A673 (cell line): ENCODE results near the gene FAM229B. TPM values are rescaled to one million over a fixed set of nuclear protein-coding genes. Genes with fewer than 3 reads are reported as not detected.
"Not testable (repeated sequence)": the region's sequence is repeated elsewhere in the genome, so short reads cannot be mapped to it uniquely, and the experiment has no call there.

Source experiments
- BruUV-seq: library from RNA; stranded (reverse); fragments of 400-500 nt; replicated peaks from 2 replicates; lab custom pipeline; 2021; lab: Mats Ljungman, UMichigan
- CTCF ChIA-PET: fragments of 300-600 bp; sonication (Branson Sonifier 250); formaldehyde crosslinking; loops from one replicate; lab custom pipeline; 2022; ENCODE audit warnings: antibody characterized with exemption; lab: Charles Lee
- POLR2A ChIA-PET: fragments of 300-600 bp; sonication (Branson Sonifier 250); formaldehyde crosslinking; loops from one replicate; lab custom pipeline; 2022; ENCODE audit warnings: antibody characterized with exemption; ENCODE audit not compliant: low non-redundant PET; lab: Charles Lee
- DNase-seq: peaks from one replicate; pipeline ENCODE4 v3.0.0-alpha.2; 2015; ENCODE audit warnings: low spot score
- H3K27ac ChIP-seq: fragments of 200-600 bp; sonication (generic); 2 replicates; pipeline ENCODE4 v1.5.1; 2016; ENCODE audit warnings: mixed run types, low read depth, mild to moderate bottlenecking, mixed read lengths, antibody characterized with exemption, low read length; ENCODE audit not compliant: poor library complexity, severe bottlenecking
- H3K27me3 ChIP-seq: fragments of 200-600 bp; sonication (generic); replicated peaks from 2 replicates; pipeline ENCODE4 v1.6.1; 2017; ENCODE audit warnings: mixed run types, low read depth, mild to moderate bottlenecking, mixed read lengths, antibody characterized with exemption, low read length; ENCODE audit not compliant: insufficient read depth, poor library complexity
- H3K36me3 ChIP-seq: fragments of 200-600 bp; sonication (generic); 2 replicates; pipeline ENCODE4 v1.6.1; 2016; ENCODE audit warnings: mixed run types, mild to moderate bottlenecking, mixed read lengths, antibody characterized with exemption, low read length; ENCODE audit not compliant: insufficient read depth, poor library complexity, severe bottlenecking
- H3K4me1 ChIP-seq: fragments of 200-600 bp; sonication (generic); 2 replicates; pipeline ENCODE4 v1.6.1; 2017; ENCODE audit warnings: mixed run types, mild to moderate bottlenecking, mixed read lengths, antibody characterized with exemption, low read length; ENCODE audit not compliant: insufficient read depth, poor library complexity, severe bottlenecking
- H3K4me3 ChIP-seq: fragments of 200-600 bp; sonication (generic); 2 replicates; pipeline ENCODE4 v1.5.1; 2016; ENCODE audit warnings: low read depth, mixed run types, mild to moderate bottlenecking, mixed read lengths, low read length; ENCODE audit not compliant: poor library complexity, severe bottlenecking
- H3K9me3 ChIP-seq: fragments of 200-600 bp; sonication (generic); 2 replicates; pipeline ENCODE4 v1.6.1; 2016; ENCODE audit warnings: mixed run types, low read depth, mild to moderate bottlenecking, mixed read lengths, antibody characterized with exemption, low read length; ENCODE audit not compliant: poor library complexity, severe bottlenecking
- EZH2 ChIP-seq: fragments of 200-600 bp; sonication (generic); IDR thresholded peaks from 2 replicates; pipeline ENCODE4 v1.6.1; 2017; ENCODE audit warnings: borderline replicate concordance, low read depth, mild to moderate bottlenecking, mixed read lengths, antibody characterized with exemption, low read length; ENCODE audit not compliant: poor library complexity, severe bottlenecking
- intact Hi-C: fragments of 100-400 bp; cut with micrococcal nuclease; formaldehyde crosslinking; loops from one replicate; pipeline ENCODE4 v1.10.0; 2022; ENCODE audit not compliant: unreplicated experiment
- total RNA-seq: library from RNA; stranded (reverse); gene quantifications from 2 replicates; pipeline ENCODE4 v1.2.3, GENCODE V29; 2021
- TF ChIP-seq, protein P1 (sequence below): fragments of 300-800, 200-600 bp; sonication (generic); conservative IDR thresholded peaks from 2 replicates; pipeline ENCODE4 v1.5.1; 2017; ENCODE audit warnings: low read depth, mild to moderate bottlenecking, antibody characterized with exemption, low read length, moderate library complexity, mixed read lengths

FAM229B gene
- total RNA-seq, 1 experiment from 2014 or later, result 10.5 TPM

DNA sequence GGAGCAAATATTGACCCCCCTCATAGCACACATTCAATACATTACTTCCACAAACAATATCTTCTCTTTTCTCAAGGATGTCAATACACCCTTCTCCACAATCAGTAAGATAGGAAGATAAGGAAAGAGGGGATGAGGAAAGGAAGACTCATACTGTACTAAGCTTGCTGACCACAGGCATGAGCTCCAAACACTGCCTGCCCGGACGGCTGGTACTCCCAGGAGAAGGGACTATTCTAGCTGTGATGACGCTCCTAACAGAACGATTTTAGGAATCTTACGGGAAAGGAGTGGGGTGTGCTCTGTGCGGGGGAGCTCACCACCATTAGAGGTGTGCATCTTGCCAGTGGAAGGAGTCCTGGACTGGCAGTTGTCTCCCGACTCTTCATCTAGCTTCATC, 37.4 kb upstream of the FAM229B start:
- Histone ChIP-seq H3K27me3 (no peaks in the 10 kb centered on the region), H3K9me3 (no peaks in the 10 kb centered on the region), H3K36me3 (no peaks in the 10 kb centered on the region), H3K4me1 (no peaks in the 10 kb centered on the region), H3K4me3 (no peak overlapping the region), H3K27ac (no peak overlapping the region)
- DNase-seq, result no peak
- intact Hi-C loops, result no loop called here
- CTCF ChIA-PET, result no interaction called here
- no peak for TF ChIP-seq EZH2
- TF ChIP-seq, protein P1, sequence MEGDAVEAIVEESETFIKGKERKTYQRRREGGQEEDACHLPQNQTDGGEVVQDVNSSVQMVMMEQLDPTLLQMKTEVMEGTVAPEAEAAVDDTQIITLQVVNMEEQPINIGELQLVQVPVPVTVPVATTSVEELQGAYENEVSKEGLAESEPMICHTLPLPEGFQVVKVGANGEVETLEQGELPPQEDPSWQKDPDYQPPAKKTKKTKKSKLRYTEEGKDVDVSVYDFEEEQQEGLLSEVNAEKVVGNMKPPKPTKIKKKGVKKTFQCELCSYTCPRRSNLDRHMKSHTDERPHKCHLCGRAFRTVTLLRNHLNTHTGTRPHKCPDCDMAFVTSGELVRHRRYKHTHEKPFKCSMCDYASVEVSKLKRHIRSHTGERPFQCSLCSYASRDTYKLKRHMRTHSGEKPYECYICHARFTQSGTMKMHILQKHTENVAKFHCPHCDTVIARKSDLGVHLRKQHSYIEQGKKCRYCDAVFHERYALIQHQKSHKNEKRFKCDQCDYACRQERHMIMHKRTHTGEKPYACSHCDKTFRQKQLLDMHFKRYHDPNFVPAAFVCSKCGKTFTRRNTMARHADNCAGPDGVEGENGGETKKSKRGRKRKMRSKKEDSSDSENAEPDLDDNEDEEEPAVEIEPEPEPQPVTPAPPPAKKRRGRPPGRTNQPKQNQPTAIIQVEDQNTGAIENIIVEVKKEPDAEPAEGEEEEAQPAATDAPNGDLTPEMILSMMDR, result no peak
- no TSS peak for BruUV-seq
- POLR2A ChIA-PET, result interaction anchor here (0.6 kb wide), 1 partner anchor 22 kb away, joined by 3 read pairs; no protein-coding TSS in a partner anchor

DNA sequence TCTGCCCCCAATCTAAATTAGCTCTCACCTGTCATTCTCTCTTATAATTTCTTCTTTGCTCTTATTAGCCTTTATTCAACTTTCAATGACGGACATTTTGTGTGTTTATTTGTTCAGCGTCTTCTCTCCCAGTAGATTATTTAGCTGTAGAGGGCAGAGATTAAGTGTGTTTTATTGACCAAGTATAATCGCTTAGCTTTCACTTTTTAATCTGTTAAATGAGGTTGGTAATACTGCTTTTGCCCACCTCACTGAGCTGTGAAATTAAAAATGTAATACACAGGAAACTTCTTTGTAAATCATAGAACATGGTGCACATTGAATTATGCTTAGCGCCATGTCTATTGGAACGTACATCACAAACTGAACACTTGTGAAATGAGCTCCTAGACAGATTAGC, 37.0 kb upstream of the FAM229B start:
- H3K9me3 ChIP-seq, result no peaks in the 10 kb centered on the region
- no peak overlapping the region for H3K4me3 ChIP-seq
- POLR2A ChIA-PET, result interaction anchor here (0.7 kb wide), 1 partner anchor 439 kb away, joined by 4 read pairs; no protein-coding TSS in a partner anchor
- no peaks in the 10 kb centered on the region for H3K4me1 ChIP-seq
- DNase-seq, result no peak
- intact Hi-C loops, result no loop called here
- no peak for TF ChIP-seq EZH2
- TF ChIP-seq, protein P1, result no peak
- no peak overlapping the region for H3K27ac ChIP-seq
- no peaks in the 10 kb centered on the region for H3K36me3 ChIP-seq
- no TSS peak for BruUV-seq
- CTCF ChIA-PET, result interaction anchor here (0.6 kb wide), 1 partner anchor 8 kb away, joined by 4 read pairs; no protein-coding TSS in a partner anchor
- no peaks in the 10 kb centered on the region for H3K27me3 ChIP-seq

DNA sequence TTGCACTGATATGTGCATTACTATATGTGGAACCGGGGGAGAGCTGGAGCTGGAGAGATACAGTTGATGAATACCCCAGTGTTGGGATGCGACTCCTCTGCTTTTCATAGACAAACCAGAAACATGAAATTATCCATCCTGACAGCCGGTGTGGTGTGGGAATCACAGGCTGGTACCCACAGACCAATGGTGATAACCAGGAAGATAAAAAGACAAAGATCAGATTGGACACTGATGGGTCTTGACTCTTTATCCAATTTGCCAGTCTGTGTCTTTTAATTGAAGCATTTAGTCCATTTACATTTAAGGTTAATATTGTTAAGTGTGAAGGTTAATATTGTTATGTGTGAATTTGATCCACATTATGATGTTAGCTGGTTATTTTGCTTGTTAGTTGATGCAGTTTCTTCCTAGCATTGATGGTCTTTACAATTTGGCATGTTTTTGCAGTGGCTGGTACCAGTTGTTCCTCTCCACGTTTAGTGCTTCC, 36.1 kb upstream of the FAM229B start:
- H3K27ac ChIP-seq, H3K9me3 ChIP-seq, intact Hi-C loops, BruUV-seq, H3K27me3 ChIP-seq, H3K36me3 ChIP-seq, H3K4me3 ChIP-seq, H3K4me1 ChIP-seq, DNase-seq: not testable (repeated sequence)
- CTCF ChIA-PET, result interaction anchor here (0.6 kb wide), 1 partner anchor 9 kb away, joined by 4 read pairs; no protein-coding TSS in a partner anchor
- POLR2A ChIA-PET, result interaction anchor here (0.7 kb wide), 1 partner anchor 438 kb away, joined by 4 read pairs; no protein-coding TSS in a partner anchor

DNA sequence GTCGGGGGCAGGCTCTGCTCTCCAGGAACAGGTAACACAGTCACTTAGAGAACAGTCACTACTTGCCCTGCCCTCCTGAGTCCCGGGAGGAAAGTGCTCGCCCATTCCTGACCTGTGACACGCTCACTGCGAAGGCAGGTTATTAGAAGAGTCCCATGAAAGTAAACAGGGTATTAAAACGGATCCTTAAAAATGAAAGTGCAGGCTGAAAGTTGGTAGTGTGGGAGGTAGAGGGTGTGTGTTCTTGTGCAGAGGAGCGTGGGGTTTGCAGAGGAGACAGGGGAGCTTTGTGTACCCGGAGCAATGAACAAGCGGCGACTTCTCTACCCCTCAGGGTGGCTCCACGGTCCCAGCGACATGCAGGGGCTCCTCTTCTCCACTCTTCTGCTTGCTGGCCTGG, 33.4 kb upstream of the FAM229B start, which contains the start of gene CCN6:
TSS of gene CCN6 (plus strand) at position 104 of the 400 bp plus-strand sequence. CDS start at position 358, 254 bp downstream.
- H3K4me3 ChIP-seq, result no peak within 1 kb of the TSS
- H3K36me3 ChIP-seq, result no peaks in the 10 kb centered on the region
- no peaks in the 10 kb centered on the region for H3K9me3 ChIP-seq
- no peaks in the 10 kb centered on the region for H3K4me1 ChIP-seq
- DNase-seq, result no peak
- ChIA-PET CTCF (no interaction called here), POLR2A (no interaction called here)
- intact Hi-C loops, result no loop called here
- no peak within 1 kb of the TSS for H3K27ac ChIP-seq
- no peak for TF ChIP-seq EZH2
- TF ChIP-seq, protein P1, result no peak
- no peaks in the 10 kb centered on the region for H3K27me3 ChIP-seq
- no TSS peak for BruUV-seq
